HG02981 (cell line): ENCODE measurements around the gene MYL6B.

Source experiments
- ATAC-seq: cut with Tn5 transposase; IDR thresholded peaks from one replicate; pipeline ENCODE4 v1.9.1; 2021; ENCODE audit warnings: mild to moderate bottlenecking, moderate library complexity; ENCODE audit not compliant: unreplicated experiment

MYL6B gene

GRCh38 chr12:56204275-56204674, 51.9 kb downstream of the MYL6B start:
- no peak for ATAC-seq

DNA sequence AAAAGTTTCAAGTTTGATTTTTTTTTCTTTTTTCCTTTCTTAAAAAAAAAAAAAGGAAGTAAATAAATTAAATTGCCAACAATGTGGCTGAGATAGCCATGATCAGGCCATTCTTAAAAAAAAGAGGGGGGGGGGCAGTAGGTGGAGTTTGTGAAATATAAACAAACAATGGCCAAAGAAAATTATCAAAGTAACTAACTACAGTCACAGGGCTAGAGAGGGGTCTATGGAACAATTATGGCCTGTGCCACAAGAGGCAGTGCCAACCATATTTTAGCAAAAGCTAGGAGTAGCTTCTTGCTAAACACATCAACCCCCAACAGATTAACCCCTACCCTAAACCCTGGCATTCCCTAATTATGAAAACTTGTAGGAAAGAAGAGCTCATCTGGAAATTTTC, 53.1 kb downstream of the MYL6B start:
- ATAC-seq = no peak

- ATAC-seq = no peak
Measured at GRCh38 chr12:56206452-56207166, 54.2 kb downstream of the MYL6B start.
